HuH-7 (cell line): ENCODE measurements around the gene CAPN15.
A peak's percentile ranks its signal among the peaks of the same experiment; 100 is the strongest.

Experiments
- DNase-seq: peaks from one replicate; pipeline ENCODE4 v3.0.0; 2011; ENCODE audit warnings: low spot score

The CAPN15 gene

DNA sequence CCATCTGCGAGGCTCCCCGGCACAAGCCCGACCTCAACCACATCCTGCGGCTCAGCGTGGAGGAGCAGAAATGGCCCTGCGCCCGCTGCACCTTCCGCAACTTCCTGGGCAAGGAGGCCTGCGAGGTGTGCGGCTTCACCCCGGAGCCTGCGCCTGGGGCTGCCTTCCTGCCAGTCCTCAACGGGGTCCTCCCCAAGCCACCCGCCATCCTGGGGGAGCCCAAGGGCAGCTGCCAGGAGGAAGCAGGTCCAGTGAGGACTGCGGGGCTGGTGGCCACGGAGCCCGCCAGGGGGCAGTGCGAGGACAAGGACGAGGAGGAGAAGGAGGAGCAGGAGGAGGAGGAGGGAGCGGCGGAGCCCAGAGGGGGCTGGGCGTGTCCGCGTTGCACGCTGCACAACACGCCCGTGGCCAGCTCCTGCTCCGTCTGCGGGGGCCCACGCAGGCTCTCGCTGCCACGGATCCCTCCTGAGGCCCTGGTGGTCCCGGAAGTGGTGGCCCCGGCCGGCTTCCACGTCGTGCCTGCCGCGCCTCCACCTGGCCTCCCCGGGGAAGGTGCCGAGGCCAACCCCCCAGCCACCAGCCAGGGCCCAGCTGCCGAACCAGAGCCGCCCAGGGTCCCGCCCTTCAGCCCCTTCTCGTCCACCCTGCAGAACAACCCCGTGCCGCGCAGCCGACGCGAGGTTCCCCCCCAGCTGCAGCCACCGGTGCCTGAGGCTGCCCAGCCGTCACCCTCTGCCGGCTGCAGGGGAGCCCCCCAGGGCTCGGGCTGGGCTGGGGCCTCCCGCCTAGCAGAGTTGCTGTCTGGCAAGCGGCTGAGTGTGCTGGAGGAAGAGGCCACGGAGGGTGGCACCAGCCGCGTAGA, 19.6 kb downstream of the CAPN15 start:
- DNase-seq: peak; percentile 57

DNA sequence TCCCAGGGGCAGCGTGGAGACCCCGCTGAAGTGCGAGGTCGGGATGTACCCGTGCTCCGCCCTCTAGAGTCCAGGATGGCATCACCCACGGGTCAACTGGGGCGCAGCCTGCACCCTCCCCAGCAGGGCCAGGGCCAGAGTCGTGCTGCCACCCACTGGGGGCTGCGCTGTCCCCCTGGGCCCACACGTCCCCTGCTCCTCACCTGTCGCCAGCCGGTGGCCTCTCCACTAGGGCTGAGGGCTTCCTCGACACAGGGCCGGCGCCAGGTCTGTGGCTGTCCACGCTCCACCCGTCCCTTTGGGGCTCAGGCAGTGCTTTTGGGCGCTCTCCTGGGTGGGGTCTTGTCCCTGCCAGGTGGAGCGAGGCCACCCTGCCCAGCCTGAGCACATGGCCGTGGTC, 21.1 kb downstream of the CAPN15 start:
- DNase-seq: no peak

DNA sequence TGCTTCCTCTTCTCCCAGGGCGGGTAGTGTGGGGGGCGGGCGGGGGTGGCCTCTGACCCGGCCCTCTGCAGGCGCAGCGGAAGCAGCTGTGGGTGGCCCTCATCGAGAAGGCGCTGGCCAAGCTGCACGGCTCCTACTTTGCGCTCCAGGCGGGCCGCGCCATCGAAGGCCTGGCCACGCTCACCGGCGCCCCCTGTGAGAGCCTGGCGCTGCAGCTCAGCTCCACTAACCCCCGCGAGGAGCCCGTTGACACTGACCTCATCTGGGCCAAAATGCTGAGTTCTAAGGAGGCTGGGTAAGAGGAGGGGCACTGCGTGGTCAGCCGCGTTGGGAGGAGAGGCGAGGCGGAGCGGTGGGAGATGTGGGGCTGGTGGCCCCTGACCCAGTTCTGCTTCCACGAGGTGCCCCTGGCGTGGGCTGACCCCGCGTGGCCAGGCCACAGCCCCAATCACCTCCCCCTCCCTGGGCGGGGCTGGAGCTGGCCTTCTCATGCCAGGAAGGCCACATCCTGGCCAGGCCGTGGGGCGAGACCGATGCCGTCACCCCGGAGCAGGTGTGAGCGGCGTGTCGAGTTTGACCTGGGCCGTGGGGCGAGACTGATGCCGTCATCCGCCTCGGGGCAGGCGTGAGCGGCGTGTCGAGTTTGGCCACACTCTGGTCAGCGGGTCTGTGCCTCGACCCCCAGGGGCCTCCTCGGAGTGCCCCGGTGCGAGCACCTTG, 22.2 kb downstream of the CAPN15 start:
- DNase-seq: no peak

DNA sequence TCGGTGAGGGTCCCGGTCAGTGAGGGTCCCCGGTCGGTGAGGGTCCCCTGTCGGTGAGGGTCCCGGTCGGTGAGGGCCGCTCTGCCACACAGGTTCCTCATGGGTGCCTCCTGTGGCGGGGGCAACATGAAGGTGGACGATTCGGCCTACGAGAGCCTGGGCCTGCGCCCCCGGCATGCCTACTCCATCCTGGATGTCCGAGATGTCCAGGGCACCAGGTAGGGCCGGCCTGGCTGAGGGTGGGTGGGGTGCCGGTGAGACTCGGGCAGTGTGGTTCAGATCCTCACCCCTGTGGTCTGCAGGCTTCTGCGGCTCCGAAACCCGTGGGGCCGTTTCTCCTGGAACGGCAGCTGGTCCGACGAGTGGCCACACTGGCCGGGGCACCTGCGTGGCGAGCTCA, 23.7 kb downstream of the CAPN15 start:
- no peak for DNase-seq

GRCh38 chr16:552171-552570, 24.7 kb downstream of the CAPN15 start:
- no peak for DNase-seq

DNA sequence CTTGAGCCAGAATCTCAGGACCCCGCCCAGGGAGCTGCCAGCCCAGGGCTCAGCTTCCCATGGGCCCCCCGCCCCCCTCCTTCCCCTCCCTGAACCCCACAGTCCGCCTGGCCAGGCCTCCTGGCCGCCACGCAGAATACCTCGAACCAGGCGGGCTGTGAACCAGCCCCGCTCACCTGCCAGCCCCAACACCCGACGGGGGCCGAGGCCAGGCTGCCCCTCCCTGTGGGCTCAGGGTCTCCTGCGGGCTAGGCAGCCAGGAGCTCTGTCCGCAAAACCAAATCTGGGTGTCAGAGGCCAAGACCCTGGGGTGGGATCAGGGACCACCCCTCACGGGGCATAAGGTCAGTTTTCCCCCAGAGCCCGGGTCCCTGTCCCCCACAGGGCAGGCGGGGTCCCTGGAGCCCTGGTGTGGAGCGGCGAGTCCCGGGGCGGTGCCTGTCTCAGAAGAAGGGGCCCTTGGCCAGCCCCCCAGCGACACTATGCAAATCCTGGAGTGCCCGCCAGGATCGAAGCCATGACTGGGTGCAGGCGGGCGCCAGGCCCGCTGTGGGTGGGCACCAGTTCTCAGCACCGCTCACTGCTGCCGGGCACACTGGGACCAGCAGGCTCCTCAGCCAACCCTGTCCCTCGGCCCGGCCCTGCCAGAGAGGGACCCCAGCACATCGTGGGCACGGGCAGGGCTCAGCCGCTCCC, 26.2 kb downstream of the CAPN15 start:
- DNase-seq: no peak

GRCh38 chr16:554297-554621, 26.7 kb downstream of the CAPN15 start:
- no peak for DNase-seq

- DNase-seq: no peak
Measured at GRCh38 chr16:554640-555365, 27.3 kb downstream of the CAPN15 start.

DNA sequence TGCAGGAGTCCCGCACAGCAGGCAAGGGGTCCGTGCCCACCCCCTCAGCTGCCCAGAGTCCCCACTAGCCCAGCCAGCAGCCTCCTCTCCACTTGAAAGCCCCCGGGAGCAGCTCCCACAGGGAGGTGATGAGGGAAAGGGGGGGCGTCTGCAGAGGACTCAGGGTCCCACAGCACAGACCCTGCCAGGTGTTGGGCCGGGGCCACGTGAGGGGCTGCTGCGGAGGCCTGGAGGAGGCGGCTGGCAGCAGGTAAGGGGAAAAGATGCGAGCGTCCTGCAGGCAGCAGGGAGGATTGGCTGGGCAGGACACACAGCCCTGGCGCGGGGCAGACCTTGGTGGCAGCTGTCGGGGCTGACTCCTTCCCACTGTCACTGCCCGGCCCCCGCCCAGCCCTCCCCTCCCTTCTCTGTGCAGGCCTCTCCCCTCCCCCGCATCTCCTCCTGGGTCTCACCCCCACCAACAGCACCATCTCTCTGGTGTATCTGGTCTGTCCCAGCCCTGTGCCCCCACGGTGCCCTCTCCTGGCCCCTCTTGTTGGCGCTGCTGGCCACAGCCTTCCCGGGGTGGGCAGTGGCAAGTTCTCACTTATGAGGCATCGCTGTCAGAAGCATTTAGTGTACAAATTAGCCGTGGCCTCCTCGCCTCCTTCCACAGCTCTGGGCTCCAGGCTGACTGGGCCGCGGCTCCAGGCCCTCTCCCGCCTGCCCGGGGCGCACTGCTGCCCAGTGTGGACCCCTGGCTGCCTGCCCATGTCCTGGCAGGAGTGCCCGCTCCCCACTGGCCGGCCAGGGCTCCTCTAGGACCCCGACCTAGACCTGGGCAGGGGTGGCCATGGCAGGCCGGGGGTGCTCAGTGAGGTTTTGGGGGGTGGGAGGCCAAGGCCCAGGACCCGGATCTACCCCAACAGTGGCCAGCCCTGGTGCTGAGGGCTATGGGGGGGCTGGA, 28.3 kb downstream of the CAPN15 start:
- no peak for DNase-seq

- no peak for DNase-seq
Measured at GRCh38 chr16:556474-557173, 29.1 kb downstream of the CAPN15 start.

GRCh38 chr16:557463-558297, 30.2 kb downstream of the CAPN15 start:
- no peak for DNase-seq

DNA sequence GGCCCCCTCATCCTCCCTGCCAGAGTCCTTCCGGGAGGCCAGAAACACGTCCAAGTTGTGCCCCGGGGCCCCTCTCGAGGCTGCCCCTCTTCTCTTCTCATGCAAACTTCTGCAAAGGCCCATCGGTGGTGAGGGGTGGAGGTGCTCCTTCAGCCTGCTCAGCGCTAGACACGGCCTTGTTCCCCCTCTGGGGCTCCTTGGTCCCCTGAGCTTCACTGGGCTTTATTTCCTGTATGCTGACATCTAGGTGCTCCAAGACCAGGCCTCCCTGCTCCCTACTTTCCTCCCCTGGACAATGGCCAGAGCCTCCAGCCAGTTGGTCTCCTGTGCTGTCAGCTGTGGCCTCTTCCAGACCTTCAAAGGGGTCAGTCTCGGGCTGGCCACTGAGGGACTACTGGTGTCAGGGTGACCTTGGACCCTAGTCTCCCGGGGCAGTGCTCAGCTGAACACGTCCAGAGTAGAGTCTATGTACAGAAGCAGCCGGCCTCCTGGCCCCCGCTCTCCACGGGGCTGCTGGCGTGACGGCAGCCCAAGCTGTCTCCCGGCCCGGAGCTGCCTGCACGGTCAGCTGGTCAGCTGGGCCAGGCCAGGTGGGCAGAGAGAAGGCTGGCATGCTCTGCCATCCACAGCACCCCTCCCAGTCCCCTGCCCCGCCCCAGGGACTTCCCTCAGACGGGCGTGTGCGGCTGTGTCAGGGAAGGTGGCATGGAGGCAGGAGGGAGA, 30.9 kb downstream of the CAPN15 start:
- no peak for DNase-seq

DNA sequence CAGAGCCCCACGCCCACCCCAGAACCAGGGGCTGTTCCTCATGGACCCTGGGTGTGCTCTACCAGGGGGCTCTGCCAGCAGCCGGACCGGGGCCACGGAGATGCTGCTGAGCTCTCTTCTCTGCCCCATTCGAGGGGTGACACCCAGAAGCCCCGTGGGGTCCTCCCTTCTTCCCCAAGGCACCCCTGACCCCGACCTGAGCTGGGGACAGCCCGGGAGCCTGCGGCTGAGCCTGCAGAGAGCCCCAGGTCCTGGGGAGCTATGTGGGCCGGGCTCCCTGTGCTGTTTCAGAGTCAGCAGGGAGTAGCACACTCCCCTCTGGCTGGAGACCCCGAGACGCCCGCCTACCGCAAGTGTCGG, 31.5 kb downstream of the CAPN15 start:
- no peak for DNase-seq

DNA sequence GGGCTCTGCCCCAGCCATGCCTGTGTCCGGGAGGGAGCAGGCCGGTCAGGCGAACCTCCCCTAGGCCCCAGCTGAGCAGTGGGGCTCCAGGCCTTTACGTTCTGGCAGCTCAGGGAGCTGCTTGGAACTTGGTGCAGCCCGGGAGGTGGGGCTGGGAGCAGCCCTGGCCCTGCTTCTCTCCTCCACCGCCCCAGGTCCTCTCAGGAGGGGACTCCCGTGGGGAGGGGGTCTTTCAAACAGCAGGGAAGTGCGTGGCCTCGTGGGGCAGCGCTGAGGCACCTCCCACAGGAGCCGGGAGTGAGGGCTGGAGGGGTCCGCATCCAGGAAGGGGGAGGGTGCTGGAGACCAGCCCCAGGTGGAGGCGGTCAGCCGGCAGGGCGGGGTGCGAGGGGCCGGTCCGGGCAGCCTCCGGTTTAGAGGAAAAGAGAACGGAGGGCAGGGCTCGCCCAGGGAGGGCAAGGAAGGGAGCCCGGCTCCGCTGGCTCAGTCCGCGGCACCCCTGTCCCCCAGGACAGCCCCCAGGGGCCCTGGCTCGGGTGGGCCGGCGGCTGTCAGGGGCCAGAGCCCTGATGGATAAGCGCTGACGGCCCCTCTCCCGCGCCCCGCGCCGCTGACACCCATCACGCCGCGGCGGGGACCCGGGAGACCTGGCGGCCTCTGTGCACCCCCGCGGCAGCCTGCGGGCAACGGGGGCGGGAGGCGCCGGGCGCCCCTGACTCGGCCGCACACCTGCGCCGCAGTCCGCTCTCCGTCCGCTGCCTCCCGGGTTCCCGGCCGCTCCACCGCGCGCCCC, 32.1 kb downstream of the CAPN15 start:
- no peak for DNase-seq

GRCh38 chr16:560204-560700, 32.7 kb downstream of the CAPN15 start, which contains the start of gene PRR35:
TSS of gene PRR35 (plus strand) at chr16:560394. CDS start at chr16:563295, 2,901 bp downstream.
- DNase-seq: no peak

DNA sequence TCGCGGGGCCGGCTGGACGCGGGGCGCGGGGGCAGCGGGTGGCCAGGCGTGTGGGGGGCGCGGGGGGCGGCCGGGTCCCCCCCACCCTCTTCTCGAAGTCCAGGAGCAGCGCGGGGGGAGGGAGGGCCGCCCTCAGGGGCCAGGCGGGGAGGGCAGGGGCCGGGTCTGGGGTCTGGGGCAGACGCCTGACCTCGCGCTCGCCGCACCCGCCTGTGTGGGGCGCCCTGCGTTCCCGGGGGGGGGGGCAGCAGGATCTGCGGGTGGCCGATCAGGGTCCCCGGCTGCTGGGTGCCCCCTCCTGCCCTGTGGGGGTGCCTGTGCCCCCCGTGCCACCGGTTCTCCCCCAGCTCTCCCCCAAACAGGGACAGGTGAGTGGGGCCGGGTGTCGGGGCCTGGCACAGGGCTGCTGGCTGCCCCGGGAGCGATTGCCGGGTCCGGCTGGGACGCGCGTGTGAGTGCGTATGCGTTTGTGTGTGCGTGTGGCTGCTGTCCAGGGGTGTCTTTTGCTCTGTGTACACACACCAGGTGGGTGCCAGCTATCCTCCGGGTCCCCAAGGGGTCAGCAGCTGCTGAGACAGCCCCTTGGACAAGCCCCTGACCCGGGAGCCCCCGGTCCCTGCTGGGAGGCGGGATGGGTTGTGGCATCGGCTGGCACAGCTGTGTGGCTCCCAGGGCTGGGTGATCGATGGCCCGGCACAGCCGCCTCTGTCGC, 33.3 kb downstream of the CAPN15 start:
- no peak for DNase-seq

DNA sequence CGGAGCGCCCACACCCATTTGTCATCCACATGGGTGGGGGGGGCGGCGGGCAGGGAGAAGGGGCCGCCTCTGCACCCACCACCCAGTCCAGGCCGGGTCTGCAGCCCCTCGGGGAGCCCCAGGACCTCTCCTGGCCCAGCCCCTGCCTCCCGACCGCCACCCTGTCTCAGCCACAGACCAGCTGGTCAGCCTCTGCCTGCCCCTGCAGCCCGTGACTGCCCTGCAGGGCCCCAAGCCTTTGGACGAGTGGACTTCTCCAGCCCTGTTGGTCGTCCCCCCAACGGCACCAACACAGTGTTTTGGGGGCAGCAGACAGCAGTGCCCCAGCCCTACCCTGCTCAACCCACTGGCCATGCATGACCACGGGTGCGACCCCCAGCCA, 33.9 kb downstream of the CAPN15 start:
- no peak for DNase-seq
